ENCODE measurements around the gene NUP62CL. TPM values are rescaled to one million over a fixed set of nuclear protein-coding genes. Genes with fewer than 3 reads are reported as not detected.

Gene NUP62CL
- polyA plus RNA-seq, 1 experiment, result 0.05 TPM

GRCh38 chrX:107119283-107119682 lies 87.0 kb downstream of the NUP62CL start:
- POLR2A ChIA-PET, result no interaction called here

GRCh38 chrX:107118322-107119147 lies 87.7 kb downstream of the NUP62CL start, which contains the start of gene RBM41:
Gene RBM41 (minus strand): TSS chrX:107118822. CDS start chrX:107118773, 49 bp downstream.
- POLR2A ChIA-PET, result no interaction called here

More at GRCh38 chrX:107119283-107119682, 87.0 kb downstream of the NUP62CL start:
- no peak overlapping the region for H3K27ac ChIP-seq (ENCODE audit: low read depth, low read length)
- no peak for TF ChIP-seq CTCF (IDR thresholded peaks at IDR 0.05; ENCODE audit: low read depth, low read length)
- no peaks in the 10 kb centered on the region for H3K9me3 ChIP-seq (ENCODE audit: control insufficient read depth, insufficient read depth, low read length)
- H3K27me3 ChIP-seq (ENCODE audit: control insufficient read depth, insufficient read depth, low read length), result no peaks in the 10 kb centered on the region
- DNase-seq (ENCODE audit: low read depth, low spot score), result no peak
- CTCF ChIA-PET, result interaction anchor here (0.8 kb wide), 1 partner anchor 225 kb away, joined by 3 read pairs; no protein-coding TSS in a partner anchor
- no peak overlapping the region for H3K4me3 ChIP-seq (ENCODE audit: low read depth, low read length)

GRCh38 chrX:107117993-107118321 lies 88.3 kb downstream of the NUP62CL start:
- no peak overlapping the region for H3K27ac ChIP-seq (ENCODE audit: low read depth, low read length)
- H3K9me3 ChIP-seq (ENCODE audit: control insufficient read depth, insufficient read depth, low read length), result no peaks in the 10 kb centered on the region
- no peak for DNase-seq (ENCODE audit: low read depth, low spot score)
- no peak for TF ChIP-seq CTCF (IDR thresholded peaks at IDR 0.05; ENCODE audit: low read depth, low read length)
- POLR2A ChIA-PET, result no interaction called here
- CTCF ChIA-PET, result no interaction called here
- peak overlapping the region; percentile 65 for H3K4me3 ChIP-seq (ENCODE audit: low read depth, low read length)
- H3K27me3 ChIP-seq (ENCODE audit: control insufficient read depth, insufficient read depth, low read length), result no peaks in the 10 kb centered on the region

More at GRCh38 chrX:107118322-107119147, 87.7 kb downstream of the NUP62CL start, which contains the start of gene RBM41:
- CTCF ChIA-PET, result interaction anchor here (0.8 kb wide), 1 partner anchor 224 kb away, joined by 3 read pairs; no protein-coding TSS in a partner anchor
- H3K4me3 ChIP-seq (ENCODE audit: low read depth, low read length), result peak within 1 kb of the TSS; percentile 65
- TF ChIP-seq CTCF (IDR thresholded peaks at IDR 0.05; ENCODE audit: low read depth, low read length), result no peak
- DNase-seq (ENCODE audit: low read depth, low spot score), result peak; percentile 1
- H3K27me3 ChIP-seq (ENCODE audit: control insufficient read depth, insufficient read depth, low read length), result no peaks in the 10 kb centered on the region
- H3K9me3 ChIP-seq (ENCODE audit: control insufficient read depth, insufficient read depth, low read length), result no peaks in the 10 kb centered on the region
- H3K27ac ChIP-seq (ENCODE audit: low read depth, low read length), result peak within 1 kb of the TSS; percentile 11

DNA sequence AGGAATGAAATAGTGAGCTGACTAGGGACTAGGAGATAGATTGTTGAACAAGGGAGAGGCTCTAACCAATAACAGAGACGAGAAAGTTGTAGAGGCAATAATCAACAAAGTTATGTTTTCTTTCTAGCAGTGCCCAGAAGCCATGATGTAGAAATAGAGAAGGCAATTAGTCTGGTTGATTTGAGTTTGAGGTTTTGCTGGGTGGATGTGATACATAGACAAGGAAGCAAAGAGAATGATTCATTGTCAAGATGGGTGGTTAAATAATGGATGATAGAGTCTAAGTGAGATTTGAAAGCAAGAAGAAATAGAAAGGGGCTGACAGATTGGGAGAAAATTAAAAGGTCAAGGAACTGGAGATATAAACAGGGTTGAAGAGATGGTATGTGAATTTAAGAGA lies 98.8 kb downstream of the NUP62CL start:
- no peak overlapping the region for H3K4me3 ChIP-seq (ENCODE audit: low read depth, low read length)
- no peak for DNase-seq (ENCODE audit: low read depth, low spot score)
- ChIA-PET POLR2A (no interaction called here), CTCF (no interaction called here)
- no peak for TF ChIP-seq CTCF (IDR thresholded peaks at IDR 0.05; ENCODE audit: low read depth, low read length)
- no peaks in the 10 kb centered on the region for H3K27me3 ChIP-seq (ENCODE audit: control insufficient read depth, insufficient read depth, low read length)
- H3K9me3 ChIP-seq (ENCODE audit: control insufficient read depth, insufficient read depth, low read length), result no peaks in the 10 kb centered on the region
- no peak overlapping the region for H3K27ac ChIP-seq (ENCODE audit: low read depth, low read length)

DNA sequence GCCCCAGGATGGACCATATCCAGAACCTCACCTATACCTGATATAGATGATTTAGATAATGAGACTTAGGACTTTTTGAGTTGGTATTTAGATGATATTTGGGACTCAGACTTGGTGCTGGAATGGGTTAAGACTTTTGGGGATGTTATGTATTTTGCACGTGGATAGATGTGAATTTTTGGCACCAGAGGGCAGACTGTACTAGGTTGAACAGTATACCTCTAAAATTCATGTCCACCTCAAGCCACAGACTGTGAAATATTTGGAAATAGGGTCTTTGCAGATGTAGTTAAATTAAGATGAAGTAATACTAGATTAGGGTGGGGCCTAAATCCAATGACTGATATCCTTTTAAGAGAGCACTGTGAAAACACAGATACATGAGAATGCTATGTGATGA lies 103.3 kb downstream of the NUP62CL start:
- no peak overlapping the region for H3K27ac ChIP-seq (ENCODE audit: low read depth, low read length)
- no peak overlapping the region for H3K4me3 ChIP-seq (ENCODE audit: low read depth, low read length)
- DNase-seq (ENCODE audit: low read depth, low spot score), result no peak
- POLR2A ChIA-PET, result no interaction called here
- no peak for TF ChIP-seq CTCF (IDR thresholded peaks at IDR 0.05; ENCODE audit: low read depth, low read length)
- no peaks in the 10 kb centered on the region for H3K27me3 ChIP-seq (ENCODE audit: control insufficient read depth, insufficient read depth, low read length)
- no peaks in the 10 kb centered on the region for H3K9me3 ChIP-seq (ENCODE audit: control insufficient read depth, insufficient read depth, low read length)
- CTCF ChIA-PET, result interaction anchor here (0.6 kb wide), 1 partner anchor 100 kb away, joined by 3 read pairs; no protein-coding TSS in a partner anchor
